D721Med (cell line): ENCODE measurements around the gene HDAC4.

Experiments used
- DNase-seq: peaks from one replicate; pipeline ENCODE4 v3.0.0; 2011; ENCODE audit warnings: low spot score; ENCODE audit not compliant: insufficient read length
- FAIRE-seq: peaks from 2 replicates; lab custom pipeline; 2011; peaks lifted over from hg19 to GRCh38; lab: Jason Lieb, UNC
- CTCF ChIP-seq: IDR thresholded peaks from 2 replicates; pipeline ENCODE4 v1.5.1; 2012; ENCODE audit warnings: mild to moderate bottlenecking, control low read depth; ENCODE audit not compliant: insufficient read depth; ENCODE audit errors: missing control alignments

HDAC4 gene

GRCh38 chr2:239128706-239129105 lies 272.1 kb downstream of the HDAC4 start:
- DNase-seq = no peak
- TF ChIP-seq CTCF = no peak
- FAIRE-seq = no peak

- DNase-seq (no peak), FAIRE-seq (no peak)
- TF ChIP-seq CTCF = no peak
Measured at GRCh38 chr2:239127513-239127912, 273.3 kb downstream of the HDAC4 start.

- DNase-seq (no peak), FAIRE-seq (no peak)
- no peak for TF ChIP-seq CTCF
Measured at GRCh38 chr2:239125726-239126675, 274.8 kb downstream of the HDAC4 start.

- TF ChIP-seq CTCF = no peak
- FAIRE-seq (no peak), DNase-seq (no peak)
Measured at GRCh38 chr2:239124152-239124899, 276.5 kb downstream of the HDAC4 start.

- TF ChIP-seq CTCF = no peak
- FAIRE-seq (no peak), DNase-seq (no peak)
Measured at GRCh38 chr2:239122421-239123110, 278.3 kb downstream of the HDAC4 start.

GRCh38 chr2:239121600-239122012 lies 279.2 kb downstream of the HDAC4 start:
- TF ChIP-seq CTCF = no peak
- DNase-seq (no peak), FAIRE-seq (no peak)
